GM12878 (cell line): Measurements from ENCODE around the gene GALK1. TPM values are rescaled to one million over a fixed set of nuclear protein-coding genes. Genes with fewer than 3 reads are reported as not detected.

Source experiments
- ATAC-seq: fragments of 200-7000 bp; cut with Tn5 transposase; 3 replicates; pipeline ENCODE4 v1.9.1; 2020; ENCODE audit warnings: mild to moderate bottlenecking, moderate library complexity
- BruUV-seq: library from RNA; stranded (reverse); fragments of 400-500 nt; replicated peaks from 2 replicates; lab custom pipeline; 2021; lab: Mats Ljungman, UMichigan
- CTCF ChIA-PET: fragments of 300-600 bp; sonication (Branson Sonifier 250); formaldehyde crosslinking; extraction: SDS; loops from one replicate; lab custom pipeline; 2021; ENCODE audit warnings: inconsistent platforms; lab: Yijun Ruan, JAX
- POLR2A ChIA-PET: fragments of 350-600 bp; formaldehyde crosslinking; extraction: SDS; loops from one replicate; lab custom pipeline; 2021; ENCODE audit warnings: inconsistent platforms; lab: Charles Lee
- RAD21 ChIA-PET: fragments of 300-600 bp; sonication (Branson Sonifier 250); formaldehyde crosslinking; loops from one replicate; lab custom pipeline; 2023; ENCODE audit warnings: antibody characterized with exemption; ENCODE audit not compliant: unreplicated experiment; lab: Charles Lee
- SMC1A ChIA-PET: fragments of 300-600 bp; sonication (Branson Sonifier 250); formaldehyde crosslinking; loops from one replicate; lab custom pipeline; 2023; ENCODE audit not compliant: unreplicated experiment, uncharacterized antibody; lab: Charles Lee
- DNase-seq: peaks from one replicate; pipeline ENCODE4 v3.0.0-alpha.2; 2011; ENCODE audit warnings: low read depth, low spot score
- FAIRE-seq: peaks from 3 replicates; lab custom pipeline; 2011; peaks lifted over from hg19 to GRCh38; lab: Jason Lieb, UNC
- H2AFZ ChIP-seq: 2 replicates; pipeline ENCODE4 v1.6.0; 2011; ENCODE audit warnings: low read depth, low read length, control low read depth; ENCODE audit not compliant: control insufficient read depth
- H3K27ac ChIP-seq: 2 replicates; pipeline ENCODE4 v1.5.1; 2011; ENCODE audit warnings: control low read depth; ENCODE audit not compliant: control insufficient read depth, insufficient read depth
- H3K27me3 ChIP-seq, 2 experiments: replicated peaks in 1 of 2; 2 replicates each; pipeline versions ENCODE4 v1.6.0 to v1.6.1; 2011; ENCODE audit warnings: low read length in 1 of 2; ENCODE audit not compliant: control insufficient read depth in 2 of 2, insufficient read depth in 2 of 2
- H3K36me3 ChIP-seq, 2 experiments: 2 replicates each; pipeline ENCODE4 v1.5.1; 2011; ENCODE audit warnings: low read length in 1 of 2; ENCODE audit not compliant: control insufficient read depth in 2 of 2, insufficient read depth in 2 of 2
- H3K4me1 ChIP-seq: 2 replicates; pipeline ENCODE4 v1.6.1; 2011; ENCODE audit warnings: mild to moderate bottlenecking, low read length, moderate library complexity, mixed read lengths; ENCODE audit not compliant: control insufficient read depth, insufficient read depth
- H3K4me2 ChIP-seq: 2 replicates; pipeline ENCODE4 v1.6.0; 2011; ENCODE audit warnings: control low read depth; ENCODE audit not compliant: control insufficient read depth, insufficient read depth
- H3K4me3 ChIP-seq: fragments of 200-600 bp; sonication (generic); 2 replicates; pipeline ENCODE4 v1.5.1; 2016
- H3K79me2 ChIP-seq: 2 replicates; pipeline ENCODE4 v1.6.0; 2011; ENCODE audit warnings: low read length; ENCODE audit not compliant: control insufficient read depth, insufficient read depth
- H3K9ac ChIP-seq: 2 replicates; pipeline ENCODE4 v1.8.0; 2011; ENCODE audit warnings: low read length, control low read depth, mixed read lengths; ENCODE audit not compliant: control insufficient read depth, insufficient read depth
- H3K9me3 ChIP-seq: replicated peaks from 3 replicates; pipeline ENCODE4 v1.5.1; 2011; ENCODE audit warnings: mild to moderate bottlenecking, low read length; ENCODE audit not compliant: control insufficient read depth, insufficient read depth
- H4K20me1 ChIP-seq: 2 replicates; pipeline ENCODE4 v1.6.0; 2011; ENCODE audit not compliant: control insufficient read depth, insufficient read depth
- CHD1 ChIP-seq: IDR thresholded peaks from 2 replicates; pipeline ENCODE4 v1.6.1; 2012; ENCODE audit warnings: low read depth, low read length, improper control_type of control experiment
- CREM ChIP-seq: IDR thresholded peaks from 2 replicates; pipeline ENCODE4 v1.6.1; 2014; ENCODE audit warnings: antibody characterized with exemption, low read depth
- JUND ChIP-seq: IDR thresholded peaks from 2 replicates; pipeline ENCODE4 v1.6.1; 2012; ENCODE audit warnings: low read depth, mild to moderate bottlenecking, low read length, improper control_type of control experiment, moderate library complexity
- MYC ChIP-seq: IDR thresholded peaks from 2 replicates; pipeline ENCODE4 v1.6.1; 2011; ENCODE audit warnings: mild to moderate bottlenecking, low read length, moderate library complexity, inconsistent platforms; ENCODE audit not compliant: insufficient read depth, insufficient replicate concordance, insufficient read length, severe bottlenecking
- RCOR1 ChIP-seq: conservative IDR thresholded peaks from 2 replicates; pipeline ENCODE4 v1.6.1; 2012; ENCODE audit warnings: low read depth, low read length, improper control_type of control experiment
- SIN3A ChIP-seq: IDR thresholded peaks from 2 replicates; pipeline ENCODE4 v1.6.1; 2012; ENCODE audit warnings: low read depth, low read length, improper control_type of control experiment
- WGBS: methylation state at CpG from one replicate; pipeline ENCODE4 v1.1.6; 2016; ENCODE audit warnings: low lambda C conversion rate; ENCODE audit not compliant: insufficient replicate concordance, insufficient coverage; ENCODE audit errors: missing lambda C conversion rate; 5-methylcytosine and 5-hydroxymethylcytosine counted together
- in situ Hi-C: fragments of 300-500 bp; cut with MboI; formaldehyde crosslinking; loops from 9 replicates; pipeline ENCODE4 v1.14.3; 2018; ENCODE audit warnings: mixed read lengths
- intact Hi-C: fragments of 100-400 bp; cut with micrococcal nuclease; formaldehyde crosslinking; loops from one replicate; pipeline ENCODE4 v1.14.2; 2022; ENCODE audit not compliant: unreplicated experiment
- polyA plus RNA-seq, 11 experiments: library from polyadenylated mRNA; depleted of rRNA in 4 of 11; unstranded in 6 of 11; stranded (reverse) in 5 of 11; fragments of >200 nt; fragmentation: Nextera tagmentation in 4 of 11; fragmentation: Illumina TruSeq in 1 of 11; extraction: Ambion mirVana in 4 of 11; extraction: Trizol in 1 of 11; gene quantifications; 1 replicate in 1 of 11; 2 replicates in 10 of 11; pipeline versions ENCODE4 v1.2.1 to v1.2.3, GENCODE V29; 2011 to 2016; ENCODE audit warnings: inconsistent platforms in 2 of 11, missing spikeins in 2 of 11, low read depth in 1 of 11
- total RNA-seq, 4 experiments: library from RNA; depleted of rRNA in 3 of 4; stranded (reverse); fragments of >200 nt in 3 of 4; fragmentation: Illumina TruSeq in 1 of 4; extraction: Trizol in 1 of 4; gene quantifications; 2 replicates each; pipeline versions ENCODE4 v1.2.1 to v1.2.3, GENCODE V29; 2013 to 2021
- TF ChIP-seq, protein P1 (sequence below): IDR thresholded peaks from 2 replicates; pipeline ENCODE4 v1.6.1; 2011; ENCODE audit warnings: borderline replicate concordance, low read depth, mild to moderate bottlenecking, moderate library complexity, low read length; ENCODE audit not compliant: insufficient read depth, poor library complexity, severe bottlenecking
- TF ChIP-seq, protein P2 (sequence below): IDR thresholded peaks from 2 replicates; pipeline ENCODE4 v1.6.1; 2011; ENCODE audit warnings: low read depth, mild to moderate bottlenecking, low read length, moderate library complexity, borderline replicate concordance; ENCODE audit errors: extremely low read depth

GALK1 gene
- total and polyA plus RNA-seq, 10 of the 15 experiments (the other 5 are each of a cell fraction or from before 2014, with no cell fraction given): 0.21 to 43.8 (median 21.4) TPM

DNA sequence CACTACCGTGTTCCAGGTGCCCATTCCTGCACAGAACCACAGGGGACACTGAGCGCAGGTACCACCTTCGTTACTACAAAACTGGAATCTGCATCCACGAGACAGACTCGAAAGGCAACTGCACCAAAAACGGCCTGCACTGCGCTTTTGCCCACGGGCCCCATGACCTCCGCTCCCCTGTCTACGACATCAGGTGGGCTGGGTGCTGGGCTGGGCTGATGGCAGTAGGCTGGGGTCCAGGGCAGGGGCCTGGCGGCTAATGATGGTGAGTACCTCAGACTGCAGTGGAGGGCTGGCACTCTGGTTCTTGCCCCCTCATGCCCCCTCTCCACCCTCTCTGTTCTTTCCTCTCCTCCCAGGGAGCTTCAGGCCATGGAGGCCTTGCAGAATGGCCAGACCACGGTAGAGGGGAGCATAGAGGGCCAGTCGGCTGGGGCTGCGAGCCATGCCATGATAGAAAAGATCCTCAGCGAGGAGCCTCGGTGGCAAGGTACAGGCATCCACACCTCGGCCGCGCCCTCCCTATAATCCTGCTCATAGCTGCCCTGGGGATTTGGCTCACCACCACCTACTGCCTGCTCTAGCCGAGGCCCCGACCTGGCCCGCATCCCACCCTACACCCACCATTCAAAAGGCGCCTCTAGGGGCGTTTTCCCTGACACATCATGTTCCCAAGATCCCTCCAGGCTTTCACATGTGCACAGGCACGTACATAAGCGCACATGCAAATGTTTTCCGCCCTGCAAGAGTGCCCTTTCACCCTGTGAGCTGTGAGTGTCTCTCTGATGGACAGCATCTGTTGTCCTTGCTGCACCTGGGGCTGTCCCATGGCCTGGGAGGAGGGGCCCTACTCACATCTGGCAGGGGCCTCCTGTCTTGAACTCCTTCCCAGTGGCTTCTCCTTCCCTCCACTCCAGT, 47.4 kb upstream of the GALK1 start:
- intact Hi-C loops: no loop called here
- H3K9me3 ChIP-seq: no peaks in the 10 kb centered on the region
- in situ Hi-C loops: no loop called here
- POLR2A ChIA-PET: no interaction called here
- no peak overlapping the region for H3K4me2 ChIP-seq
- CTCF ChIA-PET: no interaction called here
- ATAC-seq: no peak
- no peaks in the 10 kb centered on the region; the same call in 1 of the 2 replicates for H3K79me2 ChIP-seq
- H3K4me1 ChIP-seq: peaks cover 9% of the 10 kb centered on the region
- SMC1A ChIA-PET: no interaction called here
- H3K27me3 ChIP-seq: no peaks in the 10 kb centered on the region
- peaks cover 25 to 34% of the 10 kb centered on the region in 2 experiments for H3K36me3 ChIP-seq
- 97% methylated on average over 27 of the region's 27 CpGs for WGBS
- RAD21 ChIA-PET: no interaction called here
- no peak for DNase-seq
- H3K4me3 ChIP-seq: no peak overlapping the region
- FAIRE-seq: no peak
- no peaks in the 10 kb centered on the region for H4K20me1 ChIP-seq
- no TSS peak for BruUV-seq
- H3K9ac ChIP-seq: no peak overlapping the region
- H2AFZ ChIP-seq: no peak overlapping the region
- TF ChIP-seq RCOR1 (no peak), SIN3A (no peak), MYC (no peak), JUND (no peak), CHD1 (no peak), CREM (no peak)
- TF ChIP-seq, protein P1, sequence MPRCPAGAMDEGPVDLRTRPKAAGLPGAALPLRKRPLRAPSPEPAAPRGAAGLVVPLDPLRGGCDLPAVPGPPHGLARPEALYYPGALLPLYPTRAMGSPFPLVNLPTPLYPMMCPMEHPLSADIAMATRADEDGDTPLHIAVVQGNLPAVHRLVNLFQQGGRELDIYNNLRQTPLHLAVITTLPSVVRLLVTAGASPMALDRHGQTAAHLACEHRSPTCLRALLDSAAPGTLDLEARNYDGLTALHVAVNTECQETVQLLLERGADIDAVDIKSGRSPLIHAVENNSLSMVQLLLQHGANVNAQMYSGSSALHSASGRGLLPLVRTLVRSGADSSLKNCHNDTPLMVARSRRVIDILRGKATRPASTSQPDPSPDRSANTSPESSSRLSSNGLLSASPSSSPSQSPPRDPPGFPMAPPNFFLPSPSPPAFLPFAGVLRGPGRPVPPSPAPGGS: no peak
- TF ChIP-seq, protein P2, sequence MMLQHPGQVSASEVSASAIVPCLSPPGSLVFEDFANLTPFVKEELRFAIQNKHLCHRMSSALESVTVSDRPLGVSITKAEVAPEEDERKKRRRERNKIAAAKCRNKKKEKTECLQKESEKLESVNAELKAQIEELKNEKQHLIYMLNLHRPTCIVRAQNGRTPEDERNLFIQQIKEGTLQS: no peak
- H3K27ac ChIP-seq: no peak overlapping the region
